ENCODE data around the gene MRPS35.

MRPS35 gene

GRCh38 chr12:27781680-27782079, 71.0 kb downstream of the MRPS35 start:
- Histone ChIP-seq H3K9ac (ENCODE audit: insufficient read length) (no peak overlapping the region), H3K36me3 (ENCODE audit: insufficient read depth, low read length) (peaks cover 7% of the 10 kb centered on the region; the same call in 1 of the 2 replicates), H3K9me3 (ENCODE audit: low read depth, low read length) (no peaks in the 10 kb centered on the region), H3K4me3 (peak overlapping the region; percentile 90), H3K27ac (no peak overlapping the region)
- DNase-seq (ENCODE audit: low read depth, low spot score): no peak
- no peak for TF ChIP-seq POLR2AphosphoS5 (IDR thresholded peaks at IDR 0.05; ENCODE audit: borderline replicate concordance, low read depth, low read length)
- TF ChIP-seq FOXP2 (optimal IDR thresholded peaks at IDR 0.05; ENCODE audit: control extremely low read depth, extremely low read length, insufficient read depth): no peak
- TF ChIP-seq EZH2 (IDR thresholded peaks at IDR 0.05): no peak

- Histone ChIP-seq H3K27ac (no peak overlapping the region), H3K9me3 (ENCODE audit: low read depth, low read length) (no peaks in the 10 kb centered on the region), H3K9ac (ENCODE audit: insufficient read length) (no peak overlapping the region), H3K4me3 (peak overlapping the region; percentile 90), H3K36me3 (ENCODE audit: insufficient read depth, low read length) (peaks cover 7% of the 10 kb centered on the region; the same call in 1 of the 2 replicates)
- TF ChIP-seq EZH2 (IDR thresholded peaks at IDR 0.05) (no peak), POLR2AphosphoS5 (IDR thresholded peaks at IDR 0.05; ENCODE audit: borderline replicate concordance, low read depth, low read length) (no peak), FOXP2 (optimal IDR thresholded peaks at IDR 0.05; ENCODE audit: control extremely low read depth, extremely low read length, insufficient read depth) (no peak)
- DNase-seq (ENCODE audit: low read depth, low spot score): no peak
Observed at GRCh38 chr12:27782481-27782880, 71.8 kb downstream of the MRPS35 start.

- H3K9me3 ChIP-seq (ENCODE audit: low read depth, low read length): no peaks in the 10 kb centered on the region
- TF ChIP-seq EZH2 (IDR thresholded peaks at IDR 0.05): no peak
- no peak for TF ChIP-seq FOXP2 (optimal IDR thresholded peaks at IDR 0.05; ENCODE audit: control extremely low read depth, extremely low read length, insufficient read depth)
- H3K36me3 ChIP-seq (ENCODE audit: insufficient read depth, low read length): peaks cover 11% of the 10 kb centered on the region
- DNase-seq (ENCODE audit: low read depth, low spot score): peak; percentile 57
- peak overlapping the region; percentile 75 for H3K27ac ChIP-seq
- H3K9ac ChIP-seq (ENCODE audit: insufficient read length): no peak overlapping the region
- H3K4me3 ChIP-seq: peak overlapping the region; percentile 14
Observed at GRCh38 chr12:27785882-27786570, 75.4 kb downstream of the MRPS35 start.

DNA sequence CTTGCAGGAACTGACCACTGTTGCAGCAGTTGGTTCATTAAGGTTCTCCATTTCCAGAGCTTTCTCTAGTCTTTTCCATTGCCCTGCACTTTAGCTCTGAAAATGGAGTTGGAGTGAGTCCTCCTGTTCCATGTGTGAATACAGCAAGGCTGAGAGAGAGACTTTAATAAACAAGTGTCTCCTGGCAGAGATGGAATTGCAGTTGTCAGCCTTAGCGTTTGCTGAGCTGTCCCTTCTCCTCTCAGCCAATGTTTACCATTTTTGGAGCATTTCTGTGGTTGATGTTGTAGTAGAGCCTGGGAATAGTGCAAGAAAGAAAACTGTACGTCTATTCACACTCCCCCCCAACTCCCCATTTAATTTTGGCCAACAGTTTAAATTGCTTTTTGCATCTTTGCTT, 76.9 kb downstream of the MRPS35 start:
- TF ChIP-seq POLR2AphosphoS5 (IDR thresholded peaks at IDR 0.05; ENCODE audit: borderline replicate concordance, low read depth, low read length) (no peak), FOXP2 (optimal IDR thresholded peaks at IDR 0.05; ENCODE audit: control extremely low read depth, extremely low read length, insufficient read depth) (no peak), EZH2 (IDR thresholded peaks at IDR 0.05) (no peak)
- Histone ChIP-seq H3K9me3 (ENCODE audit: low read depth, low read length) (no peaks in the 10 kb centered on the region), H3K9ac (ENCODE audit: insufficient read length) (no peak overlapping the region), H3K36me3 (ENCODE audit: insufficient read depth, low read length) (peaks cover 18% of the 10 kb centered on the region), H3K4me3 (no peak overlapping the region), H3K27ac (no peak overlapping the region)
- no peak for DNase-seq (ENCODE audit: low read depth, low spot score)

GRCh38 chr12:27790179-27790578, 79.5 kb downstream of the MRPS35 start:
- no peak overlapping the region for H3K4me3 ChIP-seq
- H3K36me3 ChIP-seq (ENCODE audit: insufficient read depth, low read length): peaks cover 26% of the 10 kb centered on the region
- H3K9ac ChIP-seq (ENCODE audit: insufficient read length): no peak overlapping the region
- no peak for TF ChIP-seq FOXP2 (optimal IDR thresholded peaks at IDR 0.05; ENCODE audit: control extremely low read depth, extremely low read length, insufficient read depth)
- no peak for TF ChIP-seq POLR2AphosphoS5 (IDR thresholded peaks at IDR 0.05; ENCODE audit: borderline replicate concordance, low read depth, low read length)
- TF ChIP-seq EZH2 (IDR thresholded peaks at IDR 0.05): no peak
- H3K27ac ChIP-seq: no peak overlapping the region
- no peak for DNase-seq (ENCODE audit: low read depth, low spot score)
- no peaks in the 10 kb centered on the region for H3K9me3 ChIP-seq (ENCODE audit: low read depth, low read length)

DNA sequence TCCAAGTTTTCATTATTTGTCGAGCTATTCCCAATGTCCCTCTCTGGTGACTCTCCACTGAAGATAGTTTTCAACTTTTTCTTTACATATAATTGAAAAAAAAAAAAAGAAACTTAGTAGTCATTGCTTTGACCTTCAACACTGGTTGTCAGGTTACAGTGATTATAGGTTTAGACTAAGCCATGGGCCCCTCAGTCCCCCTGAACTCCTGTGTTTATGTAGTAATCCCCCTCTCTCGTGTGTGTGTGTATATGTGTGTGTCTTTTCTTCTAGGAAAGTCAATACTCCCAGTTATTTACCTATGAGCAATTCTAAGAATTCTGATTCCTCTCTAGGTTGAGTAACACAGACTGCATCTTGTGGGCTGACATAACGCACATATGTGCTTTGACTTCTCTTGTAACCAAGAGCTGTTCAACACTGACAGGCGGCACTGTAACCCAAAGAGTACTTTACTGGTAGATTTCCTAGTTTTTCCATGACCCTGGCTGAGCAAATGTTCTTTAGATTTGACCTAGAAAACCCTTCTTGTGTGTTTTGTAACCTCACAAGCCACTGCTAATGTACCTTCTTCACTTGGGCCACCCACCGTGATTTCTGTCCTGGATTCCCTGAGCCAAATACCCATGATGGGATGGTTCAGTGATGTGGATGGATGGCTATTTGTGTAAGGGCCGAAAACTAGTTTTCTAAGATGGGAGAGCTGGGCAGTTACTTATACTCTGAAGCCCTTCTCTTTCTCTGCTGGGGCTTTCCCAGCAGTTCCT, 84.4 kb downstream of the MRPS35 start:
- no peak for DNase-seq (ENCODE audit: low read depth, low spot score)
- Histone ChIP-seq H3K4me3 (no peak overlapping the region), H3K36me3 (ENCODE audit: insufficient read depth, low read length) (peaks cover 59% of the 10 kb centered on the region), H3K9ac (ENCODE audit: insufficient read length) (no peak overlapping the region), H3K9me3 (ENCODE audit: low read depth, low read length) (no peaks in the 10 kb centered on the region), H3K27ac (no peak overlapping the region)
- TF ChIP-seq FOXP2 (optimal IDR thresholded peaks at IDR 0.05; ENCODE audit: control extremely low read depth, extremely low read length, insufficient read depth) (no peak), EZH2 (IDR thresholded peaks at IDR 0.05) (no peak), POLR2AphosphoS5 (IDR thresholded peaks at IDR 0.05; ENCODE audit: borderline replicate concordance, low read depth, low read length) (no peak)

- peaks cover 58% of the 10 kb centered on the region for H3K36me3 ChIP-seq (ENCODE audit: insufficient read depth, low read length)
- H3K9ac ChIP-seq (ENCODE audit: insufficient read length): no peak overlapping the region
- DNase-seq (ENCODE audit: low read depth, low spot score): no peak
- no peak for TF ChIP-seq POLR2AphosphoS5 (IDR thresholded peaks at IDR 0.05; ENCODE audit: borderline replicate concordance, low read depth, low read length)
- H3K9me3 ChIP-seq (ENCODE audit: low read depth, low read length): no peaks in the 10 kb centered on the region
- no peak overlapping the region for H3K4me3 ChIP-seq
- H3K27ac ChIP-seq: no peak overlapping the region
Observed at GRCh38 chr12:27796128-27796527, 85.5 kb downstream of the MRPS35 start.

DNA sequence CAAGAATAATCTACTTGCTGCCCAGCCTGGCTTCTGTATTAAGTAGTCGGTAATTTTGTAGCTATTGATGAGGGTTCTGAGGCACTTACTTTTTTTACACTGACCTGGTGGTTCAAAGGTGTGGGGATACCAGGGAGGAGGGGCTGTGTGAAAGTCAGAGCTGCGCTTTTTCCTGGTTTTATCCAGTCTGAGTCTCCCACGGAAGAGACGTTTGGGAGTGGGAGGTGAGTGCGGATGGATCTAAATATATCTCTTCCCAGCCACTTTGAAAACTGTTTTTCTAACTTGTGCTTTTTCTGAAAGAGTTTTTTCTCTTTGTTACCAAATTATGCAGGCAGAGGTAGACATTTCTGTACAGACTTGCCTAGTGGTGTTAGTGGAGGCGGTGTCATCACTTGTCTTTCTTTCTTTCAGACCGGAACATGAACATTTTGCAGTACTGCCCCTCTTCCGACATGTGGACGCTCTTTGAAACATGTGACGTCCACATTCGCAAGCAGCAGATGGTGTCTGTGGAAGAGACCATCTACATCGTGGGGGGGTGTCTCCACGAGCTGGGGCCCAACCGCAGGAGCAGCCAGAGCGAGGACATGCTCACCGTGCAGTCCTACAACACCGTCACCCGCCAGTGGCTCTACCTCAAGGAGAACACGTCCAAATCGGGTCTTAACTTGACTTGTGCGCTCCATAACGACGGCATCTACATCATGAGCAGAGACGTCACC, 86.8 kb downstream of the MRPS35 start:
- no peak overlapping the region for H3K27ac ChIP-seq
- TF ChIP-seq FOXP2 (optimal IDR thresholded peaks at IDR 0.05; ENCODE audit: control extremely low read depth, extremely low read length, insufficient read depth): no peak
- no peak for TF ChIP-seq POLR2AphosphoS5 (IDR thresholded peaks at IDR 0.05; ENCODE audit: borderline replicate concordance, low read depth, low read length)
- no peak for TF ChIP-seq EZH2 (IDR thresholded peaks at IDR 0.05)
- DNase-seq (ENCODE audit: low read depth, low spot score): no peak
- no peak overlapping the region for H3K4me3 ChIP-seq
- H3K9ac ChIP-seq (ENCODE audit: insufficient read length): no peak overlapping the region
- peaks cover 46% of the 10 kb centered on the region for H3K36me3 ChIP-seq (ENCODE audit: insufficient read depth, low read length)
- H3K9me3 ChIP-seq (ENCODE audit: low read depth, low read length): no peaks in the 10 kb centered on the region
